ENCODE data around the gene RIC3. TPM values are rescaled to one million over a fixed set of nuclear protein-coding genes. Genes with fewer than 3 reads are reported as not detected.

The RIC3 gene
- total RNA-seq, 1 experiment from 2014 or later, result not detected

DNA sequence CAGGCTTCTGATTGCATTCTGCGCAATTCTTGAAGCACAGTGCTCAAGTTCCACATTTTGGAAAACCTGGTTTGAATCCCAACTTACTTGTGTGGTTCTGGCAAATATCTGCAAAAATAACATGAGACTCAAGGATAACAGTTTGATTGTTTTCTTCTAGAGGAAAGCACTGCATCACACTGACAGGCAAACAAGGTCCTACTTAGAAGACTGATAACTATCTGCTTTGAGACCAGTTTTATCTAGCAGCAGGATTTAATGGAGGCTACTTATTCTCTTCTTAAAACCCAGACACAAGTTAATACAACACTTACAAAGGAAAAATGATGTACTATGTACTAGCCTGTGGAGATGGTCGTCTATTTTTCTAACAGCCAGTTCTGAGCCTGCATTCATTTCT, 41.4 kb downstream of the RIC3 start:
- no peaks in the 10 kb centered on the region for H3K9me3 ChIP-seq (ENCODE audit: control insufficient read depth in 1 of 2, insufficient read depth in 1 of 2, low read depth in 1 of 2, low read length in 2 of 2)
- no peak overlapping the region for H2AFZ ChIP-seq (ENCODE audit: low read depth, low read length, poor library complexity, severe bottlenecking)
- ChIA-PET POLR2A (no interaction called here), CTCF (no interaction called here), RAD21 (ENCODE audit: low non-redundant PET in 1 of 2, low total read pairs in 2 of 2, uncharacterized antibody in 2 of 2, unreplicated experiment in 2 of 2) (no interaction called here)
- H3K4me3 ChIP-seq (replicated peaks in 1 of 2; ENCODE audit: low read depth in 1 of 2, low read length in 2 of 2), result no peak overlapping the region
- no peak overlapping the region for H3K9ac ChIP-seq (ENCODE audit: low read length)
- DNase-seq (ENCODE audit: low read depth, low spot score) (no peak), ATAC-seq (no peak)
- no TSS peak for BruUV-seq (replicated peaks)
- H3K4me2 ChIP-seq (ENCODE audit: low read length), result no peak overlapping the region
- intact Hi-C loops (cut with micrococcal nuclease), result no loop called here
- H3K27me3 ChIP-seq (ENCODE audit: insufficient read depth, low read length), result no peaks in the 10 kb centered on the region
- H3K9me2 ChIP-seq (ENCODE audit: insufficient read depth), result no peaks in the 10 kb centered on the region
- no peaks in the 10 kb centered on the region for H3K79me2 ChIP-seq (ENCODE audit: insufficient read depth, low read length)
- H3K27ac ChIP-seq (ENCODE audit: low read depth, low read length), result no peak overlapping the region
- no peaks in the 10 kb centered on the region for H4K20me1 ChIP-seq (ENCODE audit: insufficient read depth)
- TF ChIP-seq TCF7L2 (IDR thresholded peaks at IDR 0.05; ENCODE audit: borderline replicate concordance, extremely low read depth, insufficient read depth, insufficient read length) (no peak), POLR2AphosphoS5 (IDR thresholded peaks at IDR 0.05; ENCODE audit: low read depth, low read length) (no peak), ELF1 (IDR thresholded peaks at IDR 0.05; ENCODE audit: borderline replicate concordance, low read depth) (no peak), EGR1 (IDR thresholded peaks at IDR 0.05; ENCODE audit: low read depth) (no peak), CEBPB (IDR thresholded peaks at IDR 0.05; ENCODE audit: low read depth) (no peak), ZNF274 (IDR thresholded peaks at IDR 0.05; ENCODE audit: low read depth, low read length) (no peak), POLR2A (IDR thresholded peaks at IDR 0.05; ENCODE audit: borderline replicate concordance, extremely low read depth, insufficient read depth, insufficient read length) (no peak), EZH2 (IDR thresholded peaks at IDR 0.05) (no peak), SRF (IDR thresholded peaks at IDR 0.05; ENCODE audit: low read depth) (no peak), JUND (IDR thresholded peaks at IDR 0.05) (no peak), CBX3 (IDR thresholded peaks at IDR 0.05; ENCODE audit: low read depth) (no peak)
- TF ChIP-seq, protein P1, sequence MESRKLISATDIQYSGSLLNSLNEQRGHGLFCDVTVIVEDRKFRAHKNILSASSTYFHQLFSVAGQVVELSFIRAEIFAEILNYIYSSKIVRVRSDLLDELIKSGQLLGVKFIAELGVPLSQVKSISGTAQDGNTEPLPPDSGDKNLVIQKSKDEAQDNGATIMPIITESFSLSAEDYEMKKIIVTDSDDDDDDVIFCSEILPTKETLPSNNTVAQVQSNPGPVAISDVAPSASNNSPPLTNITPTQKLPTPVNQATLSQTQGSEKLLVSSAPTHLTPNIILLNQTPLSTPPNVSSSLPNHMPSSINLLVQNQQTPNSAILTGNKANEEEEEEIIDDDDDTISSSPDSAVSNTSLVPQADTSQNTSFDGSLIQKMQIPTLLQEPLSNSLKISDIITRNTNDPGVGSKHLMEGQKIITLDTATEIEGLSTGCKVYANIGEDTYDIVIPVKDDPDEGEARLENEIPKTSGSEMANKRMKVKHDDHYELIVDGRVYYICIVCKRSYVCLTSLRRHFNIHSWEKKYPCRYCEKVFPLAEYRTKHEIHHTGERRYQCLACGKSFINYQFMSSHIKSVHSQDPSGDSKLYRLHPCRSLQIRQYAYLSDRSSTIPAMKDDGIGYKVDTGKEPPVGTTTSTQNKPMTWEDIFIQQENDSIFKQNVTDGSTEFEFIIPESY (IDR thresholded peaks at IDR 0.05; ENCODE audit: extremely low read depth, insufficient replicate concordance, low read length), result no peak
- TF ChIP-seq, protein P2, sequence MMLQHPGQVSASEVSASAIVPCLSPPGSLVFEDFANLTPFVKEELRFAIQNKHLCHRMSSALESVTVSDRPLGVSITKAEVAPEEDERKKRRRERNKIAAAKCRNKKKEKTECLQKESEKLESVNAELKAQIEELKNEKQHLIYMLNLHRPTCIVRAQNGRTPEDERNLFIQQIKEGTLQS (IDR thresholded peaks at IDR 0.05), result no peak
- TF ChIP-seq, protein P3, sequence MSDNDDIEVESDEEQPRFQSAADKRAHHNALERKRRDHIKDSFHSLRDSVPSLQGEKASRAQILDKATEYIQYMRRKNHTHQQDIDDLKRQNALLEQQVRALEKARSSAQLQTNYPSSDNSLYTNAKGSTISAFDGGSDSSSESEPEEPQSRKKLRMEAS (IDR thresholded peaks at IDR 0.05), result no peak
- TF ChIP-seq, protein P4, sequence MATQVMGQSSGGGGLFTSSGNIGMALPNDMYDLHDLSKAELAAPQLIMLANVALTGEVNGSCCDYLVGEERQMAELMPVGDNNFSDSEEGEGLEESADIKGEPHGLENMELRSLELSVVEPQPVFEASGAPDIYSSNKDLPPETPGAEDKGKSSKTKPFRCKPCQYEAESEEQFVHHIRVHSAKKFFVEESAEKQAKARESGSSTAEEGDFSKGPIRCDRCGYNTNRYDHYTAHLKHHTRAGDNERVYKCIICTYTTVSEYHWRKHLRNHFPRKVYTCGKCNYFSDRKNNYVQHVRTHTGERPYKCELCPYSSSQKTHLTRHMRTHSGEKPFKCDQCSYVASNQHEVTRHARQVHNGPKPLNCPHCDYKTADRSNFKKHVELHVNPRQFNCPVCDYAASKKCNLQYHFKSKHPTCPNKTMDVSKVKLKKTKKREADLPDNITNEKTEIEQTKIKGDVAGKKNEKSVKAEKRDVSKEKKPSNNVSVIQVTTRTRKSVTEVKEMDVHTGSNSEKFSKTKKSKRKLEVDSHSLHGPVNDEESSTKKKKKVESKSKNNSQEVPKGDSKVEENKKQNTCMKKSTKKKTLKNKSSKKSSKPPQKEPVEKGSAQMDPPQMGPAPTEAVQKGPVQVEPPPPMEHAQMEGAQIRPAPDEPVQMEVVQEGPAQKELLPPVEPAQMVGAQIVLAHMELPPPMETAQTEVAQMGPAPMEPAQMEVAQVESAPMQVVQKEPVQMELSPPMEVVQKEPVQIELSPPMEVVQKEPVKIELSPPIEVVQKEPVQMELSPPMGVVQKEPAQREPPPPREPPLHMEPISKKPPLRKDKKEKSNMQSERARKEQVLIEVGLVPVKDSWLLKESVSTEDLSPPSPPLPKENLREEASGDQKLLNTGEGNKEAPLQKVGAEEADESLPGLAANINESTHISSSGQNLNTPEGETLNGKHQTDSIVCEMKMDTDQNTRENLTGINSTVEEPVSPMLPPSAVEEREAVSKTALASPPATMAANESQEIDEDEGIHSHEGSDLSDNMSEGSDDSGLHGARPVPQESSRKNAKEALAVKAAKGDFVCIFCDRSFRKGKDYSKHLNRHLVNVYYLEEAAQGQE (IDR thresholded peaks at IDR 0.05; ENCODE audit: low read depth), result no peak
- no peaks in the 10 kb centered on the region for H3K4me1 ChIP-seq (ENCODE audit: control insufficient read depth in 1 of 2, insufficient read depth in 2 of 2, low read length in 2 of 2)
- no peaks in the 10 kb centered on the region for H3K36me3 ChIP-seq (ENCODE audit: control insufficient read depth in 1 of 2, insufficient read depth in 2 of 2, low read length in 2 of 2)
